Stimulated activated naive B cell treated with anti-CD40 and anti-IgM and Interleukin-4, amounts not matched to agents 10 μg/mL and 1 μg/mL and 100 μg/mL, for 72 hours (primary cell): Measurements from ENCODE around the gene LGR6.

Experiments used
- ATAC-seq, 2 donors: fragments of 150-1000 bp; cut with Tn5 transposase; replicated peaks; 2 replicates each; pipeline ENCODE4 v1.10.0; 2021; ENCODE audit warnings: moderate library complexity in 1 of 2
- DNase-seq: peaks from one replicate; pipeline ENCODE4 v3.0.0; 2021
- H3K27ac Mint-ChIP-seq: one replicate; pipeline ENCODE4 v1.8.0; 2022; ENCODE audit warnings: mild to moderate bottlenecking, mixed read lengths
- H3K27me3 Mint-ChIP-seq, 2 donors: one replicate each; pipeline ENCODE4 v1.8.0; 2022; ENCODE audit warnings: mixed read lengths in 2 of 2
- H3K36me3 Mint-ChIP-seq, 2 donors: one replicate each; pipeline ENCODE4 v1.8.0; 2022; ENCODE audit warnings: mixed read lengths in 2 of 2, mild to moderate bottlenecking in 1 of 2
- H3K4me1 Mint-ChIP-seq, 2 donors: one replicate each; pipeline ENCODE4 v1.8.0; 2022; ENCODE audit warnings: mixed read lengths in 2 of 2, mild to moderate bottlenecking in 1 of 2
- H3K4me3 Mint-ChIP-seq, 2 donors: one replicate each; pipeline ENCODE4 v1.8.0; 2022; ENCODE audit warnings: mild to moderate bottlenecking in 2 of 2, mixed read lengths in 2 of 2, moderate library complexity in 1 of 2
- H3K9me3 Mint-ChIP-seq, 2 donors: one replicate each; pipeline ENCODE4 v1.8.0; 2022; ENCODE audit warnings: mixed read lengths in 2 of 2, mild to moderate bottlenecking in 1 of 2

Gene LGR6

DNA sequence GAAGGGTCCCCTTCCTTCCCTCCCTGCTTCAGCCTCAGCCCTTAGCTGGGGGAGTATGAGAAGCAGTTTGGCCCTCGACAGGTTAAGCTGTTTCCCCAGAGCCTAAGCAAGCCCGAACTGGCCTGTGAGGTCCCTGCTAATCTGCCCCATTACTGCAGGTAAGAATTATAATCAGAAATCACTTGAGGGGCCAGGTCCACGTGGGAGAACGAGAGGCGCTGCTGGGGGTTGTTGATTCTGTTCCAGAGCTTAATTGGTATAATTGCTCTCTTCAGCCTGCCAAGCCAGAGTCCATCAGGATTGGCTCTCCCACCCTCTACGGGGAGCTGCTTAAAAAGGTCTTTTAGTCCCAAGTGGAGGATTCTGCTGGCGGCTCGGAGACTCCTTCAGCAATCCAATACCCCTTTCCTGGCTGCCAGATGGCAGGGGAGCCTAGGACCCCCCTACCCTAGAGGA is 77.3 kb downstream of the LGR6 start:
- no peak for ATAC-seq
- no peaks in the 10 kb centered on the region for H3K36me3 Mint-ChIP-seq
- no peak overlapping the region for H3K4me3 Mint-ChIP-seq
- peaks cover 29 to 43% of the 10 kb centered on the region in 2 donors for H3K27me3 Mint-ChIP-seq
- no peak for DNase-seq
- H3K9me3 Mint-ChIP-seq = no peaks in the 10 kb centered on the region
- H3K27ac Mint-ChIP-seq = no peak overlapping the region
- no peaks in the 10 kb centered on the region for H3K4me1 Mint-ChIP-seq

DNA sequence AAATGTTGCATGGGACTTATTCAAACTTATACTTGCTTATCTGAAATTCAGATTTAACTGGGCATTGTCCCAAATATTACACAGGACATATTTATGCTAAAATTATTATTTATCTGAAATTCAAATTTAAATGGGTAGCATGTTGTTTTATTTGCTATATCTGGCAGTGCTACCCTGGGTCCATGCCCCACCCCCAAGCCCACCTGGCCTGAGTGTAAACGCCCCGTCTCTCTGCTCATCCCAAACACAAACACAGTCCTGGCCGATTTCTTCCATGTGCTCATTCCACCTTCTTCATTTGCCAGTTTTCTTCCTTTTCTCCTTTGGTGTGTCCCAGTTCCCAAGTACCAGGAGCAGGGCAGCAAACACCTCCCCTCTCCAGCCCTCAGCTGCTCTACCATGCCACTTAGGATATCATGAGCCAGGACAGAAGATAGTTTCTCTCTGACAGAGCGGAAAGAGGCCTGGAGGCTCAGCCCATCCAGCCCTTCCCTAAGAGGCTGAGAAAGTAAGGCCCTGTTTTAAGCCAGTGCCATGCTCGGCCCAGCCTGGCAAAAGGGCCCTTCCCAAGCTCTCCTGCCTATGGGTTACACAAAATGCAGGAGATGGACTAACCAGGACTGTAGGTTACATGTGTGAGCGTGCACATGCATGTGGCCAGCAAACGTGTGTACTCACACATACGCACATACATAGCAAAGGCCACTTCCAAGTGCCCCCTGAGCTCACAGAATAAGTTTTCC is 78.7 kb downstream of the LGR6 start:
- ATAC-seq = no peak
- H3K27ac Mint-ChIP-seq = no peak overlapping the region
- no peak for DNase-seq
- peaks cover 21 to 33% of the 10 kb centered on the region in 2 donors for H3K27me3 Mint-ChIP-seq
- H3K36me3 Mint-ChIP-seq = no peaks in the 10 kb centered on the region
- no peaks in the 10 kb centered on the region for H3K4me1 Mint-ChIP-seq
- H3K4me3 Mint-ChIP-seq = no peak overlapping the region
- H3K9me3 Mint-ChIP-seq = no peaks in the 10 kb centered on the region

DNA sequence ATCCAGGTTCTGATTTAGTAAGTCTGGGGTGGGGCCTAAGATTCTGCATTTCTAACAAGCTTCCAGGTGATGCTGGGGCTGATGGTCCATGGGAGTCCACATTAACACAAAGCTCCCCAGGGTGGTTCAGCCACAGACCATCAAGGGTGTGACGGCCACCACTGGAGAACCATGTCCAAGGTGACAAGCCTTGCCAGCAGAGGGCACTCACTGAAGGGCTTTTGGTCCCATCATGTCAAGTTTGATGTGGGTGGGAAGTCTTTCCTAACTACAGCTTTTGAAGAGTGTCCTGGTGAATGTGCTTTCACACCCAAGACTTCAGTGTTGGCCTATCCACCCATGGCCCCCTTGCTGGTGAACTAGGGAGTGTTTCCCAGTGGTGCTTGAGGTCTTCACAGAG is 81.0 kb downstream of the LGR6 start:
- Mint-ChIP-seq H3K27me3 (peaks cover 24 to 36% of the 10 kb centered on the region in 2 donors), H3K4me3 (no peak overlapping the region), H3K4me1 (no peaks in the 10 kb centered on the region), H3K9me3 (no peaks in the 10 kb centered on the region), H3K36me3 (no peaks in the 10 kb centered on the region), H3K27ac (no peak overlapping the region)
- ATAC-seq = peak in 1 of 2 donors; percentile 57
- DNase-seq = peak; percentile 3

- peaks cover 29 to 42% of the 10 kb centered on the region in 2 donors for H3K27me3 Mint-ChIP-seq
- H3K4me1 Mint-ChIP-seq = no peaks in the 10 kb centered on the region
- H3K36me3 Mint-ChIP-seq = no peaks in the 10 kb centered on the region
- no peaks in the 10 kb centered on the region for H3K9me3 Mint-ChIP-seq
- DNase-seq = no peak
- no peak overlapping the region for H3K27ac Mint-ChIP-seq
- no peak overlapping the region for H3K4me3 Mint-ChIP-seq
- no peak for ATAC-seq
Measured at GRCh38 chr1:202275061-202275770, 81.6 kb downstream of the LGR6 start.

GRCh38 chr1:202276081-202276715 is 82.6 kb downstream of the LGR6 start:
- no peaks in the 10 kb centered on the region for H3K9me3 Mint-ChIP-seq
- no peak for ATAC-seq
- no peak for DNase-seq
- H3K36me3 Mint-ChIP-seq = no peaks in the 10 kb centered on the region
- H3K27ac Mint-ChIP-seq = no peak overlapping the region
- H3K4me3 Mint-ChIP-seq = no peak overlapping the region
- peaks cover 32 to 41% of the 10 kb centered on the region in 2 donors for H3K27me3 Mint-ChIP-seq
- H3K4me1 Mint-ChIP-seq = no peaks in the 10 kb centered on the region

DNA sequence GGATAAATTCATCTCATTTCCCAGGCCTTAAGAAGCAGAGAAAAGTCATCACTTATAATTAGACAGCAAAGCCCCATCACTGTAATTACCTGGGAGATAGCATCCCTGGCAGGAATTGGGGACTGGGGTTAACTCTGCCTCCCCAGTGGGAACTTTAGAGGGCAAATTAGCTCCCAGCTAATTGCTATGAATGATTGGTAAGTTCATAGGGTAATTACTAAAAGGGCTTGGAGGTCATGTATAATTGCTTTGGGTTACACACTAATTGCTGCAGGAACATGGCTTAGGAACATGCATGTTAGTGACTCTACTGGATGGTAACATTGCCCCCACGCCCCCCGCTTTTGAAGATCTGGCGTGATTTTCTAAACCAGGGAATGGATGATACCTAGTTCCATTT is 83.3 kb downstream of the LGR6 start:
- ATAC-seq (no peak), DNase-seq (no peak)
- no peaks in the 10 kb centered on the region for H3K4me1 Mint-ChIP-seq
- H3K4me3 Mint-ChIP-seq = no peak overlapping the region
- H3K27ac Mint-ChIP-seq = no peak overlapping the region
- H3K36me3 Mint-ChIP-seq = no peaks in the 10 kb centered on the region
- H3K27me3 Mint-ChIP-seq = peaks cover 39 to 45% of the 10 kb centered on the region in 2 donors
- H3K9me3 Mint-ChIP-seq = no peaks in the 10 kb centered on the region

GRCh38 chr1:202278751-202279150 is 85.2 kb downstream of the LGR6 start:
- Mint-ChIP-seq H3K36me3 (no peaks in the 10 kb centered on the region), H3K27ac (no peak overlapping the region), H3K9me3 (no peaks in the 10 kb centered on the region), H3K4me3 (no peak overlapping the region), H3K4me1 (no peaks in the 10 kb centered on the region), H3K27me3 (peaks cover 35 to 50% of the 10 kb centered on the region in 2 donors)
- no peak for ATAC-seq
- no peak for DNase-seq

DNA sequence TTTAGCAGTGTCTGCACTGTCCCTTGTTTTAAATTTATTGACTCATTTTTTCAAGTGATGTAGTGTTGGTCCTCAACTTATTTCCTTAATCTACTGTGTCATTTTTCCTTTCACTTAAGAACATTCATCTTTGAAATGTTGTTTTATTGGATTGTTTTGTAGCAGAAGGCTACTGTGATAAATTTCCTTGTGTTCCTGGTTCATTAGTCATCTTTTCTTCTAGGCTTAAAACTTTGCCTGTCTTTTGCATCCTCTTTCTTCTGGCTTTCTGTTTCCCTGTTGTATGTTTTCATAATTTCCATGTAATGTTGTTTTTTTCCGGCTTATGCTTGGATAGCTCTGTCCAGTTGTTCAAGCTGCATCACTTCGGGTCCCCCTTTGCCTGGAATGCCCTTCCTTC is 86.2 kb downstream of the LGR6 start:
- H3K9me3 Mint-ChIP-seq = no peaks in the 10 kb centered on the region
- H3K27ac Mint-ChIP-seq = no peak overlapping the region
- no peak for ATAC-seq
- DNase-seq = no peak
- no peaks in the 10 kb centered on the region for H3K4me1 Mint-ChIP-seq
- no peak overlapping the region for H3K4me3 Mint-ChIP-seq
- peaks cover 40 to 58% of the 10 kb centered on the region in 2 donors for H3K27me3 Mint-ChIP-seq
- no peaks in the 10 kb centered on the region for H3K36me3 Mint-ChIP-seq

DNA sequence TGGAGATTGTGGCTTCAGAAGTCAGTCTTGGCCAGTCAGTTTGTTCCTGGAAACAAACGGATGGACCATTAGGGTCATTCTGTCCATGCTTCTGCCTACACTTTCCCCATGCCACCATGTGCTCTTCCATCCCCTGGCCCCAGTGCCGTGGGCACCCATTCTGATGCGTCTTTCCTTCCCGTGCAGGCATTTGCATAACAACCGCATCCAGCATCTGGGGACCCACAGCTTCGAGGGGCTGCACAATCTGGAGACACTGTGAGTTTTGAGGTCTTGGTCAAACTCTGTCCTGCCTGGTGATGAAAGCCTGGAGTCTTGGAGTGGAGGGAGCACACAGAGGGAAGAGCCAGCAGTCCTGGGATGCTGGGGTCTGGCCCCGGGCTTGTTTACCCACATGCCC is 87.0 kb downstream of the LGR6 start:
- H3K4me1 Mint-ChIP-seq = no peaks in the 10 kb centered on the region
- H3K9me3 Mint-ChIP-seq = no peaks in the 10 kb centered on the region
- peaks cover 40 to 66% of the 10 kb centered on the region in 2 donors for H3K27me3 Mint-ChIP-seq
- H3K27ac Mint-ChIP-seq = no peak overlapping the region
- no peaks in the 10 kb centered on the region for H3K36me3 Mint-ChIP-seq
- no peak for ATAC-seq
- no peak overlapping the region for H3K4me3 Mint-ChIP-seq
- DNase-seq = no peak

DNA sequence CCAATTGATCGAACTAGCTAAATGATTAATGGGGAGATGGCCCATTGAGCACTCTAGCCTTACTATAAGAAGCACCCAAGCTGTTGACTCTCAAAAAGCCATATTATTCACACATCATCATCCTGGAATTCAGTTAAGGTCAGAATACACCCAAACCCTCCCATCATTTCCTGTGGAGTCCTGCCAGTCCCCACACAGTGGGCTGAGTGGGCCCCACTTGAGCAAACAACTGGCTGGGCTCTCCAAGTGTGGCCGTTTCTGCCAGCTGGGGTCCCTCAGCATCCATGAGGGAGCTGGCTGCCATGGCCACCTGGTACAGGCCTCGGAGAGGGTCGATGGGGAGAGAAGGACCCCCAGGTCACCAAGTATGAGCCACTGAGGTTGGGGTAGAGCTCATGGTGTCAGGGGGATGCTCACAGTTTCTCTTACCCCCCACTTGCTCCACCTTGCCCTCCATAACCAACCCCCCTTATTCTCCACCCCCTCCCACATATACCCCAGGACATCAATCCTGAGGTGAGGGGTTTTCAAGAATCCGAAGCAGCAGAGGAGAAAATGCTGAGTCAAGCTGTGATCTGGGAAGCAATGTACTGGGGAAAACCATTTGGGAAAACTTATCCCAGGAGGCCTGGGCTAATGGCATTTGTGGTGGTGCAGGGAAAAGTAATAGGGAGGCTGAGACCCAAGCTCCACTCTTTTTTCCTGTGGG is 87.9 kb downstream of the LGR6 start:
- no peaks in the 10 kb centered on the region for H3K9me3 Mint-ChIP-seq
- H3K4me3 Mint-ChIP-seq = no peak overlapping the region
- no peaks in the 10 kb centered on the region for H3K36me3 Mint-ChIP-seq
- DNase-seq = no peak
- no peaks in the 10 kb centered on the region for H3K4me1 Mint-ChIP-seq
- H3K27me3 Mint-ChIP-seq = peaks cover 44 to 71% of the 10 kb centered on the region in 2 donors
- no peak overlapping the region for H3K27ac Mint-ChIP-seq
- ATAC-seq = no peak

DNA sequence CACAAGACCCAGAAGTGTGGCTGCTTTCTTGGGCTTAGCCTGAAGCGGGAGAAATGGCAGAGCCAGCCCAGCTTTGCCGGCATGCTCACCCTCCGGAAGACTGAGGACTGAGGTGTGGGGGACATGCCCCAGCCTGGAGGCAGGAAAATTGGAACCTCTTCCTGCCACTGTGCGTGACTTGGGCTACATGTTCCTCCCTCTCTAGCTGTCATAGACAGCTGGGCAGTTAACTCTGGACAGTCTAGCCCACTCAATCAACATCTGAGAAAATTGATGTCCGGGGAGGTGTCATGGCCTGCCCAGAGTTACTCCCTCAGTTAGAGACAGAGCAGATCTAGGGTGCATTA is 88.4 kb downstream of the LGR6 start:
- Mint-ChIP-seq H3K27me3 (peaks cover 44 to 71% of the 10 kb centered on the region in 2 donors), H3K4me1 (no peaks in the 10 kb centered on the region), H3K4me3 (no peak overlapping the region), H3K27ac (no peak overlapping the region), H3K36me3 (no peaks in the 10 kb centered on the region), H3K9me3 (no peaks in the 10 kb centered on the region)
- ATAC-seq = no peak
- DNase-seq = no peak

- DNase-seq = no peak
- Mint-ChIP-seq H3K27me3 (peaks cover 49 to 71% of the 10 kb centered on the region in 2 donors), H3K9me3 (no peaks in the 10 kb centered on the region), H3K27ac (no peak overlapping the region), H3K4me1 (no peaks in the 10 kb centered on the region), H3K4me3 (no peak overlapping the region), H3K36me3 (no peaks in the 10 kb centered on the region)
- ATAC-seq = no peak
Measured at GRCh38 chr1:202282596-202283283, 89.1 kb downstream of the LGR6 start.

GRCh38 chr1:202283379-202283844 is 89.8 kb downstream of the LGR6 start:
- Mint-ChIP-seq H3K4me1 (no peaks in the 10 kb centered on the region), H3K4me3 (no peak overlapping the region), H3K27me3 (peaks cover 50 to 71% of the 10 kb centered on the region in 2 donors), H3K9me3 (no peaks in the 10 kb centered on the region), H3K36me3 (no peaks in the 10 kb centered on the region), H3K27ac (no peak overlapping the region)
- DNase-seq (no peak), ATAC-seq (no peak)

- Mint-ChIP-seq H3K4me3 (no peak overlapping the region), H3K27ac (no peak overlapping the region), H3K27me3 (peaks cover 54 to 75% of the 10 kb centered on the region in 2 donors), H3K9me3 (no peaks in the 10 kb centered on the region), H3K4me1 (no peaks in the 10 kb centered on the region), H3K36me3 (no peaks in the 10 kb centered on the region)
- DNase-seq = no peak
- ATAC-seq = no peak
Measured at GRCh38 chr1:202283991-202284390, 90.4 kb downstream of the LGR6 start.
